A673 (cell line): Measurements from ENCODE around the gene APAF1.

Experiments
- CTCF ChIP-seq: fragments of 300-800, 200-600 bp; sonication (generic); conservative IDR thresholded peaks from 2 replicates; pipeline ENCODE4 v1.5.1; 2017; ENCODE audit warnings: low read depth, mild to moderate bottlenecking, antibody characterized with exemption, low read length, moderate library complexity, mixed read lengths
- EZH2 ChIP-seq: fragments of 200-600 bp; sonication (generic); IDR thresholded peaks from 2 replicates; pipeline ENCODE4 v1.6.1; 2017; ENCODE audit warnings: borderline replicate concordance, low read depth, mild to moderate bottlenecking, mixed read lengths, antibody characterized with exemption, low read length; ENCODE audit not compliant: poor library complexity, severe bottlenecking

- TF ChIP-seq CTCF (peak; percentile 25; the same call in 1 of the 2 replicates), EZH2 (no peak)
Observed at GRCh38 chr12:98606359-98606988, 38.6 kb upstream of the APAF1 start.
